HepG2 (cell line): ENCODE data around the gene CABP4. TPM values are rescaled to one million over a fixed set of nuclear protein-coding genes. Genes with fewer than 3 reads are reported as not detected.

Source experiments
- ASH2L ChIP-seq: fragments of 300-600, 200-600 bp; sonication (generic); IDR thresholded peaks from 2 replicates; pipeline ENCODE4 v1.7.0; 2017; ENCODE audit warnings: low read depth, mild to moderate bottlenecking, moderate library complexity, mixed read lengths, low read length; ENCODE audit not compliant: insufficient read length
- ATF7 ChIP-seq, 2 experiments: fragments of 450-650 bp in 1 of 2; sonication (generic) in 1 of 2; formaldehyde crosslinking in 1 of 2; IDR thresholded peaks; 2 replicates each; pipeline versions ENCODE4 v1.4.0 to v1.6.1; 2016 to 2020; ENCODE audit warnings: antibody characterized with exemption in 1 of 2, mild to moderate bottlenecking in 1 of 2, missing genetic modification reagents in 1 of 2
- BCL6 ChIP-seq: IDR thresholded peaks from 2 replicates; pipeline ENCODE4 v1.6.1; 2016; ENCODE audit warnings: missing genetic modification reagents, missing compliant biosample characterization
- CHD4 ChIP-seq: fragments of 200-600 bp; sonication (generic); IDR thresholded peaks from 2 replicates; pipeline ENCODE4 v1.7.0; 2017; ENCODE audit warnings: mild to moderate bottlenecking, low read length, borderline replicate concordance
- HDAC2 ChIP-seq: sonication (generic); formaldehyde crosslinking; IDR thresholded peaks from 2 replicates; pipeline ENCODE4 v1.4.0; 2020; ENCODE audit warnings: missing genetic modification reagents
- MAZ ChIP-seq, 2 experiments: sonication (generic) in 1 of 2; formaldehyde crosslinking in 1 of 2; IDR thresholded peaks; 2 replicates each; pipeline versions ENCODE4 v1.5.0 to v1.6.1; 2012 to 2020; ENCODE audit warnings: low read depth in 2 of 2, mild to moderate bottlenecking in 2 of 2, borderline replicate concordance in 1 of 2, improper control_type of control experiment in 1 of 2, low read length in 1 of 2, missing genetic modification reagents in 1 of 2, moderate library complexity in 1 of 2
- MEF2D ChIP-seq: sonication (generic); formaldehyde crosslinking; IDR thresholded peaks from 2 replicates; pipeline ENCODE4 v1.5.1; 2020; ENCODE audit warnings: mild to moderate bottlenecking, missing genetic modification reagents
- NFKB2 ChIP-seq: sonication (generic); formaldehyde crosslinking; IDR thresholded peaks from 2 replicates; pipeline ENCODE4 v1.4.0; 2020; ENCODE audit warnings: missing genetic modification reagents, borderline replicate concordance
- NONO ChIP-seq, 2 experiments: fragments of 450-650 bp in 1 of 2; sonication (generic) in 1 of 2; formaldehyde crosslinking in 1 of 2; IDR thresholded peaks in 1 of 2; conservative IDR thresholded peaks in 1 of 2; 2 replicates each; pipeline versions ENCODE4 v1.6.1 to v1.8.0; 2017 to 2022; ENCODE audit warnings: mild to moderate bottlenecking in 1 of 2, missing genetic modification reagents in 1 of 2, moderate library complexity in 1 of 2
- POLR2AphosphoS5 ChIP-seq: IDR thresholded peaks from 2 replicates; pipeline ENCODE4 v1.6.1; 2012; ENCODE audit warnings: low read depth, low read length
- POLR2G ChIP-seq: fragments of 200-400 bp; formaldehyde crosslinking; IDR thresholded peaks from 2 replicates; pipeline ENCODE4 v1.6.1; 2018; ENCODE audit warnings: mild to moderate bottlenecking, low read depth, low read length, moderate library complexity
- RARG ChIP-seq: sonication (generic); formaldehyde crosslinking; IDR thresholded peaks from 2 replicates; pipeline ENCODE4 v1.4.0; 2020; ENCODE audit warnings: low read depth, mild to moderate bottlenecking, missing genetic modification reagents
- RFXAP ChIP-seq: sonication (generic); formaldehyde crosslinking; IDR thresholded peaks from 2 replicates; pipeline ENCODE4 v1.4.0; 2020; ENCODE audit warnings: missing genetic modification reagents, borderline replicate concordance
- U2AF2 ChIP-seq: fragments of 200-400 bp; formaldehyde crosslinking; IDR thresholded peaks from 2 replicates; pipeline ENCODE4 v1.6.1; 2017; ENCODE audit warnings: low read depth, mild to moderate bottlenecking, low read length
- ZNF124 ChIP-seq: sonication (generic); formaldehyde crosslinking; IDR thresholded peaks from 2 replicates; pipeline ENCODE4 v1.4.0; 2020; ENCODE audit warnings: missing genetic modification reagents
- ZNF224 ChIP-seq: sonication (generic); formaldehyde crosslinking; IDR thresholded peaks from 2 replicates; pipeline ENCODE4 v1.5.0; 2020; ENCODE audit warnings: mild to moderate bottlenecking, missing genetic modification reagents
- ZNF230 ChIP-seq: sonication (generic); formaldehyde crosslinking; IDR thresholded peaks from 2 replicates; pipeline ENCODE4 v1.4.0; 2020; ENCODE audit warnings: mild to moderate bottlenecking, missing genetic modification reagents
- ZNF235 ChIP-seq: sonication (generic); formaldehyde crosslinking; IDR thresholded peaks from 2 replicates; pipeline ENCODE4 v1.8.1; 2023; ENCODE audit warnings: mild to moderate bottlenecking, missing genetic modification reagents, borderline replicate concordance
- ZSCAN25 ChIP-seq: sonication (generic); formaldehyde crosslinking; IDR thresholded peaks from 2 replicates; pipeline ENCODE4 v1.8.0; 2022; ENCODE audit warnings: mild to moderate bottlenecking, missing genetic modification reagents
- polyA plus RNA-seq, 8 experiments: library from polyadenylated mRNA; depleted of rRNA in 3 of 8; stranded (reverse) in 7 of 8; unstranded in 1 of 8; fragments of >200 nt; fragmentation: Illumina TruSeq in 4 of 8; extraction: Trizol in 4 of 8; gene quantifications; 2 replicates each; pipeline versions ENCODE4 v1.2.1 to v1.2.3, GENCODE V29; 2011 to 2016; ENCODE audit warnings: low read depth in 4 of 8, missing spikeins in 1 of 8, mixed read lengths in 1 of 8; ENCODE audit not compliant: insufficient read depth in 1 of 8
- total RNA-seq, 5 experiments: library from RNA; depleted of rRNA; stranded (reverse); fragments of >200 nt; fragmentation: Illumina TruSeq; extraction: Trizol; gene quantifications; 2 replicates each; pipeline ENCODE4 v1.2.3, GENCODE V29; 2016; ENCODE audit warnings: low read depth in 1 of 5
- TF ChIP-seq, protein P1 (sequence below): sonication (generic); formaldehyde crosslinking; IDR thresholded peaks from 2 replicates; pipeline ENCODE4 v1.9.0; 2021; ENCODE audit warnings: missing genetic modification reagents, borderline replicate concordance
- TF ChIP-seq, protein P2 (sequence below): sonication (generic); formaldehyde crosslinking; IDR thresholded peaks from 2 replicates; pipeline ENCODE4 v1.4.0; 2020; ENCODE audit warnings: missing genetic modification reagents

CABP4 gene
- total and polyA plus RNA-seq, 2 of the 13 experiments (the other 11 are each of a cell fraction or from before 2014, with no cell fraction given): not detected

DNA sequence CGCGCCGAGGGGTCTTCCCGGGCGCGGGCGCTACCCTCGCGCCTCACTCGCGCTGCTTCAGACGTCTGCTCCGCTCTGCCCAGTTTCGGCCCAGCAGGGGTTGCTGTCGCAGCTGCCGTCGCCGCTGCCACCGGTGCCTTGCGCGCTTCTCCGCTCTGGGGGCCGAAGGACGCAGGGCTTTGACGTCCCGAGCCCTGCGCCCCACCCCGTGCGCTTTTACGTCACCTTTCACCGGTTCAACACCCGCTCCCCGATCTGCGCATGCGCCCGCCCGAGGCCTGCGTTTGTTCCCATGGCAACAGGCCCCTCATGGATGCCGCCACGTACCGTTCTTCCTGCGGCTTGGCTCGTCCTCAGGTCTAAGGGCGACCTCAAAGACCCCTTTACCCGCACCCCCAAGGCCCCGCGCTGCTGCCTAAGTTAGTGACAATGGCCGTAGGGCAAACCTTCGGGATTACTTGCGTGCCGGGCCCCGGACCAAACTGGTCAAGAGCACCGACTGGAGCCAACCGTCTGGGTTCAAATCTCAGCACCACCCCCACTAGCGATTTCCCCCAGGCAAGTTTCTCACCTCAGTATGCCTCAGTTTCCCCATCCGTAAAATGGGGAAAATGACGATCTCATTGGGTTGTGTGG is 53.5 kb downstream of the CABP4 start (continued):
- TF ChIP-seq, protein P1, sequence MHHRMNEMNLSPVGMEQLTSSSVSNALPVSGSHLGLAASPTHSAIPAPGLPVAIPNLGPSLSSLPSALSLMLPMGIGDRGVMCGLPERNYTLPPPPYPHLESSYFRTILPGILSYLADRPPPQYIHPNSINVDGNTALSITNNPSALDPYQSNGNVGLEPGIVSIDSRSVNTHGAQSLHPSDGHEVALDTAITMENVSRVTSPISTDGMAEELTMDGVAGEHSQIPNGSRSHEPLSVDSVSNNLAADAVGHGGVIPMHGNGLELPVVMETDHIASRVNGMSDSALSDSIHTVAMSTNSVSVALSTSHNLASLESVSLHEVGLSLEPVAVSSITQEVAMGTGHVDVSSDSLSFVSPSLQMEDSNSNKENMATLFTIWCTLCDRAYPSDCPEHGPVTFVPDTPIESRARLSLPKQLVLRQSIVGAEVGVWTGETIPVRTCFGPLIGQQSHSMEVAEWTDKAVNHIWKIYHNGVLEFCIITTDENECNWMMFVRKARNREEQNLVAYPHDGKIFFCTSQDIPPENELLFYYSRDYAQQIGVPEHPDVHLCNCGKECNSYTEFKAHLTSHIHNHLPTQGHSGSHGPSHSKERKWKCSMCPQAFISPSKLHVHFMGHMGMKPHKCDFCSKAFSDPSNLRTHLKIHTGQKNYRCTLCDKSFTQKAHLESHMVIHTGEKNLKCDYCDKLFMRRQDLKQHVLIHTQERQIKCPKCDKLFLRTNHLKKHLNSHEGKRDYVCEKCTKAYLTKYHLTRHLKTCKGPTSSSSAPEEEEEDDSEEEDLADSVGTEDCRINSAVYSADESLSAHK (CRISPR knock-in tag): no peak
- TF ChIP-seq RFXAP (CRISPR knock-in tag) (peak; percentile 73), POLR2G (peak; percentile 46; the same call in 1 of the 2 replicates), ZNF235 (CRISPR knock-in tag) (peak; percentile 41), U2AF2 (peak; percentile 94), BCL6 (no peak), CHD4 (0 out of 2 replicates have a peak, but pooled peaks have one; percentile 5), POLR2AphosphoS5 (no peak; the same call in 1 of the 2 replicates), ASH2L (peak; percentile 90), MAZ (IDR thresholded peaks at IDR 0.05; ENCODE audit: borderline replicate concordance, low read depth, low read length) (peak; percentile 74), MAZ (CRISPR knock-in tag; IDR thresholded peaks at IDR 0.05; ENCODE audit: low read depth) (no peak; the same call in none of the 2 replicates), HDAC2 (CRISPR knock-in tag) (peak; percentile 61), ATF7 (IDR thresholded peaks at IDR 0.05) (no peak), ATF7 (CRISPR knock-in tag; IDR thresholded peaks at IDR 0.05) (peak; percentile 84; the same call in 1 of the 2 replicates), NFKB2 (CRISPR knock-in tag) (0 out of 2 replicates have a peak, but pooled peaks have one; percentile 79), ZNF224 (CRISPR knock-in tag) (0 out of 2 replicates have a peak, but pooled peaks have one; percentile 15), ZNF124 (CRISPR knock-in tag) (0 out of 2 replicates have a peak, but pooled peaks have one; percentile 25), MEF2D (0 out of 2 replicates have a peak, but pooled peaks have one; percentile 30), ZNF230 (peak; percentile 56; the same call in 1 of the 2 replicates), NONO (IDR thresholded peaks at IDR 0.05) (no peak), NONO (CRISPR knock-in tag; conservative IDR thresholded peaks at IDR 0.05) (peak; percentile 41), RARG (CRISPR knock-in tag) (no peak), ZSCAN25 (no peak)
- TF ChIP-seq, protein P2, sequence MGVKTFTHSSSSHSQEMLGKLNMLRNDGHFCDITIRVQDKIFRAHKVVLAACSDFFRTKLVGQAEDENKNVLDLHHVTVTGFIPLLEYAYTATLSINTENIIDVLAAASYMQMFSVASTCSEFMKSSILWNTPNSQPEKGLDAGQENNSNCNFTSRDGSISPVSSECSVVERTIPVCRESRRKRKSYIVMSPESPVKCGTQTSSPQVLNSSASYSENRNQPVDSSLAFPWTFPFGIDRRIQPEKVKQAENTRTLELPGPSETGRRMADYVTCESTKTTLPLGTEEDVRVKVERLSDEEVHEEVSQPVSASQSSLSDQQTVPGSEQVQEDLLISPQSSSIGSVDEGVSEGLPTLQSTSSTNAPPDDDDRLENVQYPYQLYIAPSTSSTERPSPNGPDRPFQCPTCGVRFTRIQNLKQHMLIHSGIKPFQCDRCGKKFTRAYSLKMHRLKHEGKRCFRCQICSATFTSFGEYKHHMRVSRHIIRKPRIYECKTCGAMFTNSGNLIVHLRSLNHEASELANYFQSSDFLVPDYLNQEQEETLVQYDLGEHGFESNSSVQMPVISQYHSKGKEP (CRISPR knock-in tag): 0 out of 2 replicates have a peak, but pooled peaks have one; percentile 25
